Astrocyte (in vitro differentiated cells and primary cell): ENCODE data around the gene STOML1. TPM values are rescaled to one million over a fixed set of nuclear protein-coding genes. Genes with fewer than 3 reads are reported as not detected.

ENCODE experiments used
- DNase-seq: peaks from one replicate; pipeline ENCODE4 v3.0.0-alpha.2; 2010; ENCODE audit warnings: low read depth
- FAIRE-seq: peaks from 2 replicates; lab custom pipeline; 2011; peaks lifted over from hg19 to GRCh38; lab: Jason Lieb, UNC
- H2AFZ ChIP-seq: 2 replicates; pipeline ENCODE4 v1.6.0; 2012; ENCODE audit warnings: low read depth, low read length, inconsistent platforms
- H3K27ac ChIP-seq: 2 replicates; pipeline ENCODE4 v1.5.1; 2011; ENCODE audit warnings: low read depth, low read length, inconsistent platforms
- H3K27me3 ChIP-seq: 2 replicates; pipeline ENCODE4 v1.6.0; 2011; ENCODE audit warnings: low read length, inconsistent platforms; ENCODE audit not compliant: insufficient read depth
- H3K36me3 ChIP-seq: 2 replicates; pipeline ENCODE4 v1.5.1; 2011; ENCODE audit warnings: low read length, inconsistent platforms; ENCODE audit not compliant: insufficient read depth
- H3K4me1 ChIP-seq: 2 replicates; pipeline ENCODE4 v1.5.1; 2011; ENCODE audit warnings: low read length, inconsistent platforms; ENCODE audit not compliant: insufficient read depth
- H3K4me2 ChIP-seq: 2 replicates; pipeline ENCODE4 v1.6.0; 2012; ENCODE audit warnings: low read length, inconsistent platforms
- H3K4me3 ChIP-seq: 2 replicates; pipeline ENCODE4 v1.5.1; 2011; ENCODE audit warnings: low read depth, mild to moderate bottlenecking, low read length, inconsistent platforms; ENCODE audit not compliant: insufficient read depth
- H3K79me2 ChIP-seq: 2 replicates; pipeline ENCODE4 v1.6.0; 2012; ENCODE audit warnings: mild to moderate bottlenecking, low read length, inconsistent platforms; ENCODE audit not compliant: insufficient read depth
- H3K9ac ChIP-seq: 2 replicates; pipeline ENCODE4 v1.6.0; 2012; ENCODE audit warnings: mild to moderate bottlenecking, low read length, inconsistent platforms
- H3K9me3 ChIP-seq: 2 replicates; pipeline ENCODE4 v1.5.1; 2012; ENCODE audit warnings: low read depth, mild to moderate bottlenecking, low read length, inconsistent platforms; ENCODE audit not compliant: insufficient read depth
- H4K20me1 ChIP-seq: 2 replicates; pipeline ENCODE4 v1.6.0; 2012; ENCODE audit warnings: low read length, inconsistent platforms; ENCODE audit not compliant: insufficient read depth
- H3K27ac Mint-ChIP-seq: one replicate; pipeline ENCODE4 v1.8.0; 2021; ENCODE audit warnings: mild to moderate bottlenecking, mixed read lengths; ENCODE audit not compliant: unreplicated experiment
- H3K27me3 Mint-ChIP-seq: one replicate; pipeline ENCODE4 v1.8.0; 2021; ENCODE audit warnings: low read depth, mixed read lengths; ENCODE audit not compliant: unreplicated experiment
- H3K36me3 Mint-ChIP-seq: one replicate; pipeline ENCODE4 v1.8.0; 2021; ENCODE audit warnings: low read depth, mixed read lengths; ENCODE audit not compliant: unreplicated experiment
- H3K4me1 Mint-ChIP-seq: one replicate; pipeline ENCODE4 v1.8.0; 2021; ENCODE audit warnings: low read depth, mixed read lengths; ENCODE audit not compliant: unreplicated experiment
- H3K4me3 Mint-ChIP-seq: one replicate; pipeline ENCODE4 v1.8.0; 2021; ENCODE audit warnings: mild to moderate bottlenecking, moderate library complexity, mixed read lengths; ENCODE audit not compliant: unreplicated experiment
- H3K9me3 Mint-ChIP-seq: one replicate; pipeline ENCODE4 v1.8.0; 2021; ENCODE audit warnings: mild to moderate bottlenecking, mixed read lengths; ENCODE audit not compliant: unreplicated experiment
- EZH2 ChIP-seq: IDR thresholded peaks from 2 replicates; pipeline ENCODE4 v1.6.1; 2012; ENCODE audit warnings: mild to moderate bottlenecking, low read length, inconsistent platforms; ENCODE audit not compliant: insufficient read depth
- total RNA-seq: library from RNA; stranded (reverse); gene quantifications from 2 replicates; pipeline ENCODE4 v1.2.1, GENCODE V29; 2021
- TF ChIP-seq, protein P1 (sequence below): IDR thresholded peaks from 2 replicates; pipeline ENCODE4 v1.5.1; 2011; ENCODE audit warnings: low read depth, mild to moderate bottlenecking, inconsistent platforms, low read length, moderate library complexity; ENCODE audit not compliant: insufficient read depth

The STOML1 gene
- total RNA-seq, 1 donor from 2014 or later = 12.4 TPM

DNA sequence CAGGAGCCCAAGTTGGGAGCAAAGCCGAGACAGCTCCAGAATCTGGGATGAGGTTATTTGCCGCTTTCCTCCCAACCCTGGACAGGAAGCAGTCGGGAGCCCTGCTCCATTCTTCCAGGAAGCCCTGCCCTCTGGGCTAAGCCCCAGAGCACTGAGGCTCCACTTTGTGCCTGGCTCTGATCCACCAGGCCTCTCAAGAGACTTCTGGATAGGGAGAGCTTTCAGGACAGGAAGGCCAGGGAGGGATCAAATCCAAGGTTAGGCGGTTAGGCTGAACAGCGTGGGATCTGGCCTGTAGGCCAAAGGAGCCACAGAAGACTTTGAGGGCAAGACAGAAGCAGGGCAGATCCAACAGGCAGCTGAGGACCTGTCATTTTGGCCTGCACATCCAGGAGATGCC lies 835 bp downstream of the STOML1 start:
- Mint-ChIP-seq H3K27me3 (no peaks in the 10 kb centered on the region), H3K36me3 (peaks cover 3% of the 10 kb centered on the region), H3K27ac (peak overlapping the region; percentile 12), H3K4me3 (peak overlapping the region; percentile 79), H3K9me3 (no peaks in the 10 kb centered on the region), H3K4me1 (peaks cover 49% of the 10 kb centered on the region)
- peaks cover 29% of the 10 kb centered on the region for H3K79me2 ChIP-seq
- H4K20me1 ChIP-seq = no peaks in the 10 kb centered on the region
- peaks cover 50% of the 10 kb centered on the region for H3K4me1 ChIP-seq
- H3K4me2 ChIP-seq = peak overlapping the region; percentile 92
- TF ChIP-seq, protein P1, sequence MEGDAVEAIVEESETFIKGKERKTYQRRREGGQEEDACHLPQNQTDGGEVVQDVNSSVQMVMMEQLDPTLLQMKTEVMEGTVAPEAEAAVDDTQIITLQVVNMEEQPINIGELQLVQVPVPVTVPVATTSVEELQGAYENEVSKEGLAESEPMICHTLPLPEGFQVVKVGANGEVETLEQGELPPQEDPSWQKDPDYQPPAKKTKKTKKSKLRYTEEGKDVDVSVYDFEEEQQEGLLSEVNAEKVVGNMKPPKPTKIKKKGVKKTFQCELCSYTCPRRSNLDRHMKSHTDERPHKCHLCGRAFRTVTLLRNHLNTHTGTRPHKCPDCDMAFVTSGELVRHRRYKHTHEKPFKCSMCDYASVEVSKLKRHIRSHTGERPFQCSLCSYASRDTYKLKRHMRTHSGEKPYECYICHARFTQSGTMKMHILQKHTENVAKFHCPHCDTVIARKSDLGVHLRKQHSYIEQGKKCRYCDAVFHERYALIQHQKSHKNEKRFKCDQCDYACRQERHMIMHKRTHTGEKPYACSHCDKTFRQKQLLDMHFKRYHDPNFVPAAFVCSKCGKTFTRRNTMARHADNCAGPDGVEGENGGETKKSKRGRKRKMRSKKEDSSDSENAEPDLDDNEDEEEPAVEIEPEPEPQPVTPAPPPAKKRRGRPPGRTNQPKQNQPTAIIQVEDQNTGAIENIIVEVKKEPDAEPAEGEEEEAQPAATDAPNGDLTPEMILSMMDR = no peak
- no peak for TF ChIP-seq EZH2
- peak overlapping the region; percentile 76 for H3K9ac ChIP-seq
- H3K36me3 ChIP-seq = no peaks in the 10 kb centered on the region
- H3K4me3 ChIP-seq = peak overlapping the region; percentile 72
- peak overlapping the region; percentile 7 for H2AFZ ChIP-seq
- no peak for DNase-seq
- no peak for FAIRE-seq
- H3K27ac ChIP-seq = no peak overlapping the region
- H3K27me3 ChIP-seq = no peaks in the 10 kb centered on the region
- no peaks in the 10 kb centered on the region for H3K9me3 ChIP-seq

- FAIRE-seq (no peak), DNase-seq (no peak)
- H3K9me3 ChIP-seq = no peaks in the 10 kb centered on the region
- H4K20me1 ChIP-seq = no peaks in the 10 kb centered on the region
- no peaks in the 10 kb centered on the region for H3K36me3 ChIP-seq
- Mint-ChIP-seq H3K27ac (peak overlapping the region; percentile 96), H3K27me3 (no peaks in the 10 kb centered on the region), H3K4me3 (peak overlapping the region; percentile 20), H3K36me3 (peaks cover 3% of the 10 kb centered on the region), H3K4me1 (peaks cover 56% of the 10 kb centered on the region), H3K9me3 (no peaks in the 10 kb centered on the region)
- H3K4me1 ChIP-seq = peaks cover 50% of the 10 kb centered on the region
- H3K9ac ChIP-seq = no peak overlapping the region
- peaks cover 20% of the 10 kb centered on the region for H3K79me2 ChIP-seq
- TF ChIP-seq EZH2 = no peak
- TF ChIP-seq, protein P1 = no peak
- H3K27me3 ChIP-seq = no peaks in the 10 kb centered on the region
- no peak overlapping the region for H3K4me3 ChIP-seq
- H3K4me2 ChIP-seq = peak overlapping the region; percentile 92
- no peak overlapping the region for H3K27ac ChIP-seq
- H2AFZ ChIP-seq = no peak overlapping the region
Observed at GRCh38 chr15:73990250-73991005, 1.7 kb downstream of the STOML1 start.
